Erythroblast (primary cell): Measurements from ENCODE around the gene PGGHG.
A peak's percentile ranks its signal among the peaks of the same experiment; 100 is the strongest.
"Not testable (repeated sequence)": the region's sequence is repeated elsewhere in the genome, so short reads cannot be mapped to it uniquely, and the experiment has no call there.

Experiments
- DNase-seq, 2 experiments: peaks; one replicate each; lab custom pipeline; 2025; lab: John Stamatoyannopoulos, UW
- GATA1 ChIP-seq: IDR thresholded peaks from 2 replicates; pipeline ENCODE4 v1.6.1; 2011; ENCODE audit warnings: low read depth, mild to moderate bottlenecking, control low read depth, low read length, moderate library complexity
- POLR2A ChIP-seq: IDR thresholded peaks from 2 replicates; pipeline ENCODE4 v1.6.1; 2011; ENCODE audit warnings: mild to moderate bottlenecking, low read length

PGGHG gene

DNA sequence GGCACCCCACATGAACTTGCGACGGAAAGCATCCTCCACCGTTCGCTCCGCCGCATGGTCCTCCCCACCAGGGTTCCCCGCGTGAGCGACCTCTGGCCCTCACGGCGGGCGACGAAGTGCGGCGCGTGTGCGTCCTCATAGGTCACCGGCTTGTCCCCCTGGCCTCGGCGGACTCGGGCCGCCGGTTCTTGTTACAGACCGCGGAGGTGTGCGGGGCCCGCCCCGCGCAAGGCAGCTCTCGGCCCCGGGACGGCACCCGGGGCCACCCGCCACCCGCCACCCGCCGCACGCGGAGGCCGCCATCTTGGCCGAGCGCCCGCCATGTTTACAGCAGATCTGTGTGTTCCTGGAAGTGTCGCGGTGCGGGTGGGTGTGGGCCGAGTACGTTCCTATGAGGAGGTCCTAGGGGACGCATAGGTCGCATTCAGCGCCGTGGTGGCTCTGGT is 15.2 kb downstream of the PGGHG start:
- TF ChIP-seq POLR2A, result no peak
- no peak for TF ChIP-seq GATA1
- no peak for DNase-seq

GRCh38 chr11:304915-305843 is 16.3 kb downstream of the PGGHG start:
- TF ChIP-seq POLR2A, result no peak
- TF ChIP-seq GATA1, result no peak
- peak; percentile 60 to 62 for DNase-seq

DNA sequence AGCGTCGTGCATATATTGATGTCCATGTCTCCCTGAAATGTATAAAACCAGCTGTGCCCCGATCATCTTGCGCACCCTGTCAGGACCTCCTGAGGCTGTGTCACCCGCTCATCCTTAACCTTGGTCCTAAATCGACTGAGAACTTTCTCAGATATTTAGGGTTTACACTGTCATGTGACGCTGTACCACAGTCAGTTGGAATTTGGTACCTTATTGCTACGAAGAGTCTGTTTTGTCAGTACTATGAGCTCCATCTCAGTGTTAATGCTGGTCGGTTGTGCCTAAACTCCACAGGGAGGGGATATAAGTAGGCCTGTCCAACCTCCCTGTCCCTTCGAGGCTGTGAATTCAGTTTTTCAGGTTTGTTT is 16.9 kb downstream of the PGGHG start:
- DNase-seq, result no peak
- TF ChIP-seq POLR2A (no peak), GATA1 (no peak)

- DNase-seq, result no peak
- TF ChIP-seq POLR2A (no peak), GATA1 (no peak)
Measured at GRCh38 chr11:306645-307371, 17.9 kb downstream of the PGGHG start.

GRCh38 chr11:307766-308708 is 19.1 kb downstream of the PGGHG start, which contains the start of gene IFITM2:
TSS of gene IFITM2 (plus strand) at chr11:307816. CDS start at chr11:308193, 377 bp downstream.
- TF ChIP-seq POLR2A, result peak; percentile 13
- peak in 1 of 2 experiments; percentile 20 for DNase-seq

DNA sequence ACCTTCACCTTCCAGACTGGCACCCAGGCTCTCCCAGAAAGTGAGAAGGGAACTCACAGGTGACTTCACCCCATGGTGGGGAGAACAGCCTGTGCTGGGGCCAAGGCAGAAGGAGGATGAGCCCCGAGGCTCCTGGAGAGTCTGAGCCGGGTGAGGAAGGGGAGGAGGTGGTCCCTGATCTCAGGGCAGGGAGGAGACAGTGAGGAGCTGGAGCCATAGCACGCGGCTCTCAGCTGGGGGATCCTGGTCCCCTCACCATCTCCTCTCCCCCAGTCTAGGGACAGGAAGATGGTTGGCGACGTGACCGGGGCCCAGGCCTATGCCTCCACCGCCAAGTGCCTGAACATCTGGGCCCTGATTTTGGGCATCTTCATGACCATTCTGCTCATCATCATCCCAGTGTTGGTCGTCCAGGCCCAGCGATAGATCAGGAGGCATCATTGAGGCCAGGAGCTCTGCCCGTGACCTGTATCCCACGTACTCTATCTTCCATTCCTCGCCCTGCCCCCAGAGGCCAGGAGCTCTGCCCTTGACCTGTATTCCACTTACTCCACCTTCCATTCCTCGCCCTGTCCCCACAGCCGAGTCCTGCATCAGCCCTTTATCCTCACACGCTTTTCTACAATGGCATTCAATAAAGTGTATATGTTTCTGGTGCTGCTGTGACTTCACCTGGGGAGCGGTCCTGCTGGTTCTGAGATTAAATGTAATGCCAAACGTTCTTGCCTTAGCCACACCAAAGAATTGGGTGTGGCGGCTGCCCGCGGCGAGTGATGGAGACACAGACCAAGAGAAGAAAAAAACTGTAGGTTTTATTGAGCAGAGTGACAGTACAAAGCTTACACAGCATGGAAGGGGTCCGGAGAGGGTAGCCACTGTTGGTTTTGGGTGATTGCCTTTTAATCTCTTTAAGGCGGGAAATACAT is 20.1 kb downstream of the PGGHG start:
- TF ChIP-seq POLR2A, result peak; percentile 18
- DNase-seq, result not testable (repeated sequence)

GRCh38 chr11:309979-310572 is 21.1 kb downstream of the PGGHG start:
- not testable (repeated sequence) for DNase-seq

GRCh38 chr11:311013-311748 is 22.3 kb downstream of the PGGHG start:
- not testable (repeated sequence) for DNase-seq

DNA sequence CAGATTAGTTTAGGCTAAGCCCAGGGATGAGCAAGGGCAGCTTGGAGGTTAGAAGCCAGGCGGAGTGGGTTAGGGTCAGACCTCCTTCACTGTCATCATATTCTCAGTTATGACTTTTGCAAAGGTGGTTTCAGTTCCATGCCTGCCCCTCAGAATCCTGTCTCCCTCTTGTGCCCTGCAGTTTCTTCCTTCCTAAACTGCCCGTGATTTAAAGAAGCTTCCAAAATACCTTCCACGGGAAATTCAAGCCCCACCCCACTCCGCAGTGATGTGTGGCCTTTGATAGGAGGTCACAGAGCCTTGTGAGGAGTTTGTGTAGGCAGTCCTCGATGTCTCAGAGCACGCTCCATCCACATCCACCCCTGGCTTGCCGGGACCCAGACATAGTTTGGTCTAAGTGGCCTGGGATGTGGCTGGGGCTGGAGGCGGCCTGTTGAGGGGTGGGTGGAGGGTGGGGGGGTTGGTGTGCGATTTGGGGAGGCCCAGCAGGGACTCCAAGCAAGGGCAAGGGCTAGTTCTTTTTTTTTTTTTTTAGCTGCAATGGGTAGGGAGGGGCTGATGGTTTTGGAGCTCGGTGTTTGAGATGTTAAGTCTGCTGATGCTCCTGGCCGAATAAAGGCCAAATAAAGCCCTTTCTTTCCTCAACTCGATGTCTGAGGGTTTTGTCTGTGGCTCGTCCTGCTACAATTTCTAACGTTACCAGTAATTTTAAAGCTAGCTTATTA is 23.3 kb downstream of the PGGHG start:
- no peak for TF ChIP-seq POLR2A
- no peak for DNase-seq

GRCh38 chr11:313304-313786 is 24.4 kb downstream of the PGGHG start:
- DNase-seq, result no peak
- TF ChIP-seq POLR2A (no peak), GATA1 (no peak)
